Keratinocyte (primary cell): Measurements from ENCODE around the gene DENND4B. TPM values are rescaled to one million over a fixed set of nuclear protein-coding genes. Genes with fewer than 3 reads are reported as not detected.

Source experiments
- DNase-seq: peaks from one replicate; pipeline ENCODE4 v3.0.0-alpha.2; 2011; ENCODE audit warnings: low read depth, missing footprints, low spot score
- FAIRE-seq: peaks from 2 replicates; lab custom pipeline; 2011; peaks lifted over from hg19 to GRCh38; lab: Jason Lieb, UNC
- H2AFZ ChIP-seq: 2 replicates; pipeline ENCODE4 v1.6.0; 2012; ENCODE audit warnings: low read length, control low read depth, inconsistent platforms; ENCODE audit not compliant: control insufficient read depth
- H3K27ac ChIP-seq: 2 replicates; pipeline ENCODE4 v1.5.1; 2011; ENCODE audit warnings: low read length; ENCODE audit not compliant: control insufficient read depth, insufficient read depth
- H3K27me3 ChIP-seq: 3 replicates; pipeline ENCODE4 v1.6.0; 2011; ENCODE audit warnings: low read length; ENCODE audit not compliant: control insufficient read depth, insufficient read depth; ENCODE audit errors: extremely low read depth
- H3K36me3 ChIP-seq, 2 experiments: 2 replicates in 1 of 2; 3 replicates in 1 of 2; pipeline ENCODE4 v1.5.1; 2011; ENCODE audit warnings: low read length in 2 of 2, mild to moderate bottlenecking in 1 of 2; ENCODE audit not compliant: control insufficient read depth in 2 of 2, insufficient read depth in 2 of 2; ENCODE audit errors: extremely low read depth in 1 of 2
- H3K4me1 ChIP-seq: 3 replicates; pipeline ENCODE4 v1.5.1; 2011; ENCODE audit warnings: low read length; ENCODE audit not compliant: control insufficient read depth, insufficient read depth; ENCODE audit errors: extremely low read depth
- H3K4me2 ChIP-seq: 3 replicates; pipeline ENCODE4 v1.6.0; 2011; ENCODE audit warnings: low read depth, low read length; ENCODE audit not compliant: control insufficient read depth, insufficient read depth; ENCODE audit errors: extremely low read depth
- H3K4me3 ChIP-seq, 3 experiments: fragments of 200-600 bp in 1 of 3; sonication (generic) in 1 of 3; 2 replicates in 2 of 3; 3 replicates in 1 of 3; pipeline ENCODE4 v1.5.1; 2011 to 2016; ENCODE audit warnings: low read length in 3 of 3, mild to moderate bottlenecking in 3 of 3, control low read depth in 2 of 3, inconsistent platforms in 1 of 3, low read depth in 1 of 3, mixed read lengths in 1 of 3, mixed run types in 1 of 3, moderate library complexity in 1 of 3; ENCODE audit not compliant: control insufficient read depth in 2 of 3, insufficient read depth in 2 of 3; ENCODE audit errors: extremely low read depth in 1 of 3
- H3K79me2 ChIP-seq: 2 replicates; pipeline ENCODE4 v1.6.0; 2012; ENCODE audit warnings: low read length; ENCODE audit not compliant: control insufficient read depth, insufficient read depth
- H3K9ac ChIP-seq: 3 replicates; pipeline ENCODE4 v1.6.0; 2011; ENCODE audit warnings: low read length; ENCODE audit not compliant: control insufficient read depth, insufficient read depth; ENCODE audit errors: extremely low read depth
- H3K9me1 ChIP-seq: 3 replicates; pipeline ENCODE4 v1.6.0; 2011; ENCODE audit warnings: low read length; ENCODE audit not compliant: control insufficient read depth, insufficient read depth; ENCODE audit errors: extremely low read depth
- H3K9me3 ChIP-seq: 2 replicates; pipeline ENCODE4 v1.5.1; 2012; ENCODE audit warnings: low read depth, low read length; ENCODE audit not compliant: control insufficient read depth
- H4K20me1 ChIP-seq: 3 replicates; pipeline ENCODE4 v1.6.0; 2011; ENCODE audit warnings: low read length; ENCODE audit not compliant: control insufficient read depth, insufficient read depth; ENCODE audit errors: extremely low read depth
- EZH2 ChIP-seq: IDR thresholded peaks from one replicate; pipeline ENCODE4 v1.6.1; 2012; ENCODE audit warnings: inconsistent platforms, mild to moderate bottlenecking, low read length, moderate library complexity
- dilution Hi-C: fragments of 300-500 bp; cut with MboI; formaldehyde crosslinking; loops from one replicate; pipeline ENCODE4 v1.7.0; 2020; ENCODE audit warnings: low sequenced_read_pairs; ENCODE audit not compliant: extremely low pct_ligation_motif_present
- polyA plus RNA-seq, 5 experiments: library from polyadenylated mRNA; depleted of rRNA in 3 of 5; stranded (reverse) in 3 of 5; stranded (forward) in 1 of 5; unstranded in 1 of 5; fragments of >200 nt; gene quantifications; 1 replicate in 1 of 5; 2 replicates in 3 of 5; 3 replicates in 1 of 5; pipeline versions ENCODE4 v1.2.1 to v1.2.3, GENCODE V29; 2011 to 2012; ENCODE audit warnings: missing spikeins in 2 of 5, low read depth in 1 of 5, low replicate concordance in 1 of 5
- TF ChIP-seq, protein P1 (sequence below), 3 experiments: IDR thresholded peaks in 1 of 3; conservative IDR thresholded peaks in 1 of 3; optimal IDR thresholded peaks in 1 of 3; 2 replicates in 2 of 3; 3 replicates in 1 of 3; pipeline versions ENCODE3 to v1.5.1; 2011; ENCODE audit warnings: low read length in 3 of 3, mild to moderate bottlenecking in 3 of 3, moderate library complexity in 2 of 3, control low read depth in 1 of 3, inconsistent platforms in 1 of 3; ENCODE audit not compliant: insufficient read depth in 2 of 3; ENCODE audit errors: extremely low read depth in 1 of 3

The DENND4B gene
- polyA plus RNA-seq, 1 donor (not counting 4 experiments of a cell fraction or from before 2014, with no cell fraction given): 7.9 TPM

DNA sequence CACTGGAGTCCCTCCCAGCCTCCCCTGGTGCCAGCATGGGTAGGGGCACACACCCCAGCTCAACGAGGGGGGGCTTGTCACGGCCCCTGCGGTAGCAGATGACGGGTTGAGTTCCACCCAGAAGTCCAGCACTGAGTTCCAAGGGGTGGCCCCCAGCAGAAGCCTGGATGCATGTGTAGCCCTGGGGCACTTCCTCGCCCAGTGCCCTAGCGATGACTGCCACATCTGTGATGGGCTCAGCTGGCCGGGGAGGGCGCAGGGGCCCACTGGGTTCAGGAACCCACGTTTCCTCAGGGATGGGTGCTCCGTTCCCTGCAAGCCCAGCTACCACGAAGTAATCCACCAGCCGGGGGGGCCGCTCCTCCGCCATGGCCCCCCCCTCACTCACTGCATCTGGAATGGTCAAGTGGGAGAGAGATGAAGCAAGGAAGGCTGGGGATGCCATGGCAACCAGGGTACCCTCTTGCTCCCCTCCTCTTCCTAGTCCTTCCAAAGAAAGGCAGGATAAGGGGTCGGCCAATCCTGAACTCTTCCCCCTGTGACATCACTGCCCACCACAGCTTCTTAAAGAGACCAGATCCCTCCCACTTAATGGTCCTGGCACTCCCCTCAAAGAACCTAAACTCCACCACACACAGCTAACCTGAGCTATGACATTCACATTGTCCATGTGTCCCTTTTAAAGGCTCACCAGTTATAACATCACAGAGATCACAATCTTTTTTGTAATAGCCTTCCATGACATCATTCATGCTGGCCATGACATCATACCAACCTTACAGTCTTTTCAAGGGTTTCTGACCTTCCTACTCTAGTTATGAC lies 2.3 kb downstream of the DENND4B start:
- Histone ChIP-seq H3K4me2 (no peak overlapping the region), H3K79me2 (peaks cover 22% of the 10 kb centered on the region), H2AFZ (no peak overlapping the region), H3K27me3 (no peaks in the 10 kb centered on the region), H3K9me3 (no peaks in the 10 kb centered on the region), H3K9me1 (no peaks in the 10 kb centered on the region), H3K4me1 (peaks cover 10% of the 10 kb centered on the region), H4K20me1 (no peaks in the 10 kb centered on the region), H3K4me3 (no peak overlapping the region), H3K9ac (no peak overlapping the region), H3K36me3 (peaks cover 22 to 38% of the 10 kb centered on the region in 2 experiments), H3K27ac (no peak overlapping the region)
- dilution Hi-C loops: no loop called here
- TF ChIP-seq EZH2: no peak
- TF ChIP-seq, protein P1, sequence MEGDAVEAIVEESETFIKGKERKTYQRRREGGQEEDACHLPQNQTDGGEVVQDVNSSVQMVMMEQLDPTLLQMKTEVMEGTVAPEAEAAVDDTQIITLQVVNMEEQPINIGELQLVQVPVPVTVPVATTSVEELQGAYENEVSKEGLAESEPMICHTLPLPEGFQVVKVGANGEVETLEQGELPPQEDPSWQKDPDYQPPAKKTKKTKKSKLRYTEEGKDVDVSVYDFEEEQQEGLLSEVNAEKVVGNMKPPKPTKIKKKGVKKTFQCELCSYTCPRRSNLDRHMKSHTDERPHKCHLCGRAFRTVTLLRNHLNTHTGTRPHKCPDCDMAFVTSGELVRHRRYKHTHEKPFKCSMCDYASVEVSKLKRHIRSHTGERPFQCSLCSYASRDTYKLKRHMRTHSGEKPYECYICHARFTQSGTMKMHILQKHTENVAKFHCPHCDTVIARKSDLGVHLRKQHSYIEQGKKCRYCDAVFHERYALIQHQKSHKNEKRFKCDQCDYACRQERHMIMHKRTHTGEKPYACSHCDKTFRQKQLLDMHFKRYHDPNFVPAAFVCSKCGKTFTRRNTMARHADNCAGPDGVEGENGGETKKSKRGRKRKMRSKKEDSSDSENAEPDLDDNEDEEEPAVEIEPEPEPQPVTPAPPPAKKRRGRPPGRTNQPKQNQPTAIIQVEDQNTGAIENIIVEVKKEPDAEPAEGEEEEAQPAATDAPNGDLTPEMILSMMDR (optimal IDR thresholded peaks at IDR 0.05 in 1 of 3, IDR thresholded peaks at IDR 0.05 in 1 of 3, conservative IDR thresholded peaks at IDR 0.05 in 1 of 3; ENCODE audit: extremely low read depth in 1 of 3, insufficient read depth in 2 of 3, low read length in 3 of 3): no peak
- DNase-seq: no peak
- FAIRE-seq: no peak

DNA sequence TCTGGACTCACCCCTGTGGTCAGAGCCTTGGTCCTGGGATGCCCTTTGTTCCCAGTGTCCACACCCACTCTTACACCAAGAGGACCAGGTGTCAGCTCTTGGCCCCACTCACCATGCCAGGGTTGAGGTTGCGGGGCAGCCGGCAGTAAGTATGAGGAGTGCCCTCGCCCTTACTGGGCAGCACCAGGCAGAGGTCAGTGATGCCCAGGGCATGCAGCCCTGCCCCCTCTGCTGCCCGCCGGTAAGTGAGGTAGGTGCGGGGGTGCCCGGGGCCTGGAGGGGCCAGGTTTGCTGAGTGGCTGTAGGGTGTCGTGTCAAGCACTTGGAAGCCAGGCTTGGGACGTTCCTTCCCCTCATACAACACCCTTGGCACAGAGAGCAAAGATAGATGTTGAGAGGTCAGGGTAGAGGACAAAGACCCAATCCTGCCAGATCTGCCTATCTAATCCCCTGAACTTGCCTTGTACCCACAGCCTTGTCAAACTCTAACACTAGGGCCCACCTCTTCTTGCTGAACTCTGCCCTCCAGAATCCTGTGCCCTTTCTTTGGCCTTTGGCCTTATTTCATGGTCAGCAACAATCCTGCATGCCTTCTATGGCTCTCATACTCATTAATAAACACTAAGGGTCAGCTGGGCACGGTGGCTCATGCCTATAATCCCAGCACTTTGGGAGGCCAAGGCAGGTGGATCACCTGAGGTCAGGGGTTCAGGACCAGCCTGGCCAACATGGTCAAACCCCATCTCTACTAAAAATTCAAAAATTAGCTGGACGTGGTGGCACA lies 3.6 kb downstream of the DENND4B start:
- Histone ChIP-seq H3K79me2 (peaks cover 22% of the 10 kb centered on the region), H3K4me1 (peaks cover 10% of the 10 kb centered on the region), H3K27me3 (no peaks in the 10 kb centered on the region), H3K27ac (no peak overlapping the region), H3K4me2 (no peak overlapping the region), H3K9me3 (no peaks in the 10 kb centered on the region), H4K20me1 (no peaks in the 10 kb centered on the region), H3K4me3 (no peak overlapping the region), H3K9me1 (no peaks in the 10 kb centered on the region), H3K36me3 (peaks cover 18 to 30% of the 10 kb centered on the region in 2 experiments), H3K9ac (no peak overlapping the region), H2AFZ (no peak overlapping the region)
- TF ChIP-seq, protein P1 (optimal IDR thresholded peaks at IDR 0.05 in 1 of 3, IDR thresholded peaks at IDR 0.05 in 1 of 3, conservative IDR thresholded peaks at IDR 0.05 in 1 of 3; ENCODE audit: extremely low read depth in 1 of 3, insufficient read depth in 2 of 3, low read length in 3 of 3): no peak
- TF ChIP-seq EZH2: no peak
- dilution Hi-C loops: no loop called here
- FAIRE-seq (no peak), DNase-seq (no peak)
